HG03342 (cell line): ENCODE data around the gene HOXA1.

Experiments
- ATAC-seq: cut with Tn5 transposase; IDR thresholded peaks from one replicate; pipeline ENCODE4 v1.9.1; 2021; ENCODE audit warnings: mild to moderate bottlenecking, moderate library complexity; ENCODE audit not compliant: unreplicated experiment

The HOXA1 gene

GRCh38 chr7:27095897-27096767 is at the start of gene HOXA1:
HOXA1 (minus strand) TSS chr7:27096000; CDS start chr7:27095912, 88 bp downstream.
- ATAC-seq = peak; percentile 85

GRCh38 chr7:27145165-27145913 is 49.5 kb upstream of the HOXA1 start:
- ATAC-seq = no peak

DNA sequence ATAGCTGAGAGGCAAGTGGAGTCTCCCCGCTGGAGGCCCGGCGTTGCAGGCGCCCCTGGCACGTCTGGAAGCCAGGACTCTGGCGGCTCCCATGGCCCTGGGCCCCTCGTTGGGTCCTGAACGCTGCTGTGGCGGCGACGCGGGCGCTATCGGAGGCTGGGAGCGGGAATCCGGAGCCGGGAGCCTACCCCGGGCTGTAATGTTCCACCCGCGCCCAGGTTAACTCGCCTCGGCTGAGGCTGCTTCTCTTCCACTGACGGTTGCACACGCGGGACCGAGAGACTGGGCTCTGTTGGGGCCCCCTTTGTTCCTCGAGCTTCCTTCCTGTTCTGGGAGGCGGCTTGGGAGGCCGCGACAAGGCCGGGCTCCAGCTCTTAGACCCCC is 49.0 kb upstream of the HOXA1 start:
- ATAC-seq = no peak

DNA sequence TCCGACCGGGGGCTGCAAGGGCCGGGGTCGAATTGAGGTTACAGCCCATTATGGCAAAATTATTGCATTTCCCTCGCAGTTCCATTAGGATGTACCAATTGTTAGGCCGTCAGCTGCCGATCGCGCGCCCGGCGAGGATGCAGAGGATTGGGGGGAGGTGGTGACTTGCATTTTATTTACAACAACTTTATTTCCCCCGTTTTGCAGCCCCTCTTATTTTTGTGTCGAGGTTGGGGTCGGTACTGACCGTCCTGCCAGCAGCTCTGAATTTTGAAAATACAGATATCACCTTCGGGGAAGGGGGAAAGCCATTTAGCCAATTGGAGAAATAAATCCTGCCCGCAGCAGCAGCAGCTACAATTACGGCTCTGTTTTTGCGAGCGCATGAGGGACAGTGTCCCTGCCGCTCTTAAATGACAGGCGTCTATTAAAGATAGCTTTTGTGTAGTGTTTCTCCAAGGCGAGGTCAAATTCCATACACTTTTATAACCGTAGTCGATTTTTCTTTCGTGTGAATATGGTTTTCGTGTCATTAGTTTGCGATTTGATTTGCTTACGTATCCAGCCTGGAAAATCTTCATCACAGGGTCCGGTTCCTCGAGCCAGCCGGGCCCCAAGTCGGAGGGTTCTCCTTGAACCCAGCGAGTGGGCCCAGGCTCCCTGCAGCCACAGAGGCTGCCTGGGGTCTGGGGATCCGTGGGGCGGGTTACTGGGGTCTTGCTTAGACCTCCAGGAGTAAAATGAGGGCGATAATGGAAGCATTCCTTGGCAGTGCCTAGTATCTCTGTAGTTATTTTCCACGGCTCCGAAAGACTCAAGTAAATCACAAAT is 48.4 kb upstream of the HOXA1 start:
- ATAC-seq = no peak

DNA sequence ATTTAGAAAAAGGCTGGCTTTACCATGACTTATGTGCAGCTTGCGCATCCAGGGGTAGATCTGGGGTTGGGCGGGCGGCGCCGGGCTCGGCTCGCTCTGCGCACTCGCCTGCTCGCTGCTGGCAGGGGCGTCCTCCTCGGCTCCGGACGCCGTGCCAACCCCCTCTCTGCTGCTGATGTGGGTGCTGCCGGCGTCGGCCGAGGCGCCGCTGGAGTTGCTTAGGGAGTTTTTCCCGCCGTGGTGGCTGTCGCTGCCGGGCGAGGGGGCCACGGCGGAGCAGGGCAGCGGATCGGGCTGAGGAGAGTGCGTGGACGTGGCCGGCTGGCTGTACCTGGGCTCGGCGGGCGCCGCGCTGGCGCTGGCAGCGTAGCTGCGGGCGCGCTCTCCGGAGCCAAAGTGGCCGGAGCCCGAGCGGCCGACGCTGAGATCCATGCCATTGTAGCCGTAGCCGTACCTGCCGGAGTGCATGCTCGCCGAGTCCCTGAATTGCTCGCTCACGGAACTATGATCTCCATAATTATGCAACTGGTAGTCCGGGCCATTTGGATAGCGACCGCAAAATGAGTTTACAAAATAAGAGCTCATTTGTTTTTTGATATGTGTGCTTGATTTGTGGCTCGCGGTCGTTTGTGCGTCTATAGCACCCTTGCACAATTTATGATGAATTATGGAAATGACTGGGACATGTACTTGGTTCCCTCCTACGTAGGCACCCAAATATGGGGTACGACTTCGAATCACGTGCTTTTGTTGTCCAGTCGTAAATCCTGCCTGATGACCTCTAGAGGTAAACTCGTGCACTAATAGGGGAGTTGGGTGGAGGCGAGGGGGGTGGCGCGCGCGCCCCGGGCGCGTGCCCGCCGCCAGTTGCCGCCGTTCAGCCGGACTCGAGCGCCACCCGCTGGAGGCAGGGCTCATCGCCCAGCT is 47.5 kb upstream of the HOXA1 start, which contains the start of gene HOXA5:
Gene HOXA5, minus strand, starts transcription at position 659 of the 927 bp plus-strand sequence. Its CDS starts 74 bp downstream, at position 585.
- ATAC-seq = no peak

DNA sequence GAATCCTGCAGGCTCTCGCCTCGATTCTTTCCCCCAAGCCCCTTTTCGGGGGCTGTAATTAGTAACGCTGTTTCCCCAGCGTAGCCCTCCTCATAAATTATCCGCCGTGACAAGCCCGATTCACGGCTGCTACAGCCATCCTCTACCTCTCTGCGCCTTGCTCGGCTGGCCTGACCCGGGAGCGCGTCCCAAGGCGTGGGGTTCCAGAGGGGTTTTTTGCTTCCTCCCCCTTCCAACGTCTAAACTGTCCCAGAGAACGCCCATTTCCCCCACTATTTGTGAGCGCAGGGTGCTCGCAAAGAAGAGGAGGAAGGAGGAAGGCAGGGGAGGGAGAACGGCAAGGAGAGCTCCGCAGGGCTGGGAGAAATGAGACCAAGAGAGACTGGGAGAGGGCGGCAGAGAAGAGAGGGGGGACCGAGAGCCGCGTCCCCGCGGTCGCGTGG is 46.8 kb upstream of the HOXA1 start:
- no peak for ATAC-seq

- no peak for ATAC-seq
These were observed 46.3 kb upstream of the HOXA1 start for GRCh38 chr7:27141923-27142579.

DNA sequence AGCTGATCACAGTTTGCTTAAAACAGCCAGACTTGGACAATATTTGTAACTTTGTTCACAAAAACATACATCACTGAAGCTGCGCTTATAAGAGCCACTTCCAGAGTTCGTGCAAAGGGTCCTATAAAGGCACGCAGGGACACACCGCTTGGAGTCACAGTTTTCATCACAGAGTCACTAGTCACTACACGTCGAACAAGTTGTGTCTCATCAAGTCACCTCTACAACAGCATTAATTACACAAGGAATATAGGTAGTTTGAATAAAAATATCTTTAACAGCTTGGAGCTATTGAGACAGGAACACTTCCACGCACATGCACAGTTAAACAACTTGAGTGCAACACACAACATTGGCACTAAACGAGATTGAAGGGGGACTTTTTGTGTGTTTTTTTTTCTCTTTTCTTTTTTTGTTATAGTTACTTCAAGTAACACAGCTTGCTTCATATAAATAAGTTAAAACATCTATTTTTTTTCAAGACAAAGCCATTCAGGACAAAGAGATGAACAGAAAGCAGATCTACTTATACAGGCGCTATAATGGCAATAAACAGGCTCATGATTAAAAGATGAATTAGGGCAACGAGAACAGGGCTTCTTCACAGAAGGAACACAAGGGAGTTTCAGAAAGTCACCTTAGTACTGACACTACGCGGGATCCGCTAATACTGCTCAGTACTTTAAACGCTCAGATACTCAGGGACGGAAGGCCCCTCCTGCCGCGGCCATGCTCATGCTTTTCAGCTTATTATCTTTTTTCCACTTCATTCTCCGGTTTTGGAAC is 45.5 kb upstream of the HOXA1 start:
- no peak for ATAC-seq

- ATAC-seq = no peak
These were observed 44.5 kb upstream of the HOXA1 start for GRCh38 chr7:27140126-27140857.

DNA sequence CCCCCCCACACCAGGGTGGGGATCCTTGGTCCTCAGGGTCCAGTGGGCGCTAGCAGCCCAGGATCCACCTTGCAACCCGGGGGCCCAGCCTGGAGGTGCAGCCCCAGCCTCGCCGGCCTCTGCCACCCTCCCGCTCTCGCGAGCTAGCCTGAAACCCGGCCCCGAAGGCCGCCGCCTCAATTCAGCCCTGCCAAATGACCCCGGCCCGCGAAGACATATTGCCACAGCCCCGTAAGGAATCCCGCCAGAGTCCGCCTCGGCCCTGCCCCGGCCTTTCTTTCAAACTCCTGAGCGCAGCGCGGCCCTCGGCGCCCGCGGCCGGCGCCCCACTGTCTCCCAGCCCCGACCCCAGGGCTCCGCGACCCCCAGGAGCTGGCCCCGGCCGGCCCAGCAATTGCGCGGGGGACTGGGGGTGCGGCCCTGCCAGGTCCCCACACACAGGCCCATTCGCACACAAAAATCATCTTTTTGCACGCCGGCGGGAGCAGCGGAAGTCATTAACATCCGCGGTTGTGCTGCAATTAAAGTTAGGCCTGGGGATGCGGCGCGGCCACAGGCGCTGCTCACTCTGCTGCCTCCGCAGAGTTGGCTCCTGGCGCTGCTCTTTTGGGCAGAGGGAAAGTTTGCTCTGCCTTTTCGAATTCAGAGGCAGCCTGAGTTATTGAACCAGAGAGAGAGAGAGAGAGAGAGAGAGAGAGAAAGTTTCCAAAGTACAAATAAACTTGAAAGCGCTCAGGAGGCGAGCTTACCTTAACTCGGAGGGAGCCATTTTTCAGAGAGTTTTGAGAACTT is 43.7 kb upstream of the HOXA1 start:
- no peak for ATAC-seq

- ATAC-seq = no peak
These were observed 43.2 kb upstream of the HOXA1 start for GRCh38 chr7:27138985-27139333.

- ATAC-seq = no peak
These were observed 42.7 kb upstream of the HOXA1 start for GRCh38 chr7:27138472-27138871.

DNA sequence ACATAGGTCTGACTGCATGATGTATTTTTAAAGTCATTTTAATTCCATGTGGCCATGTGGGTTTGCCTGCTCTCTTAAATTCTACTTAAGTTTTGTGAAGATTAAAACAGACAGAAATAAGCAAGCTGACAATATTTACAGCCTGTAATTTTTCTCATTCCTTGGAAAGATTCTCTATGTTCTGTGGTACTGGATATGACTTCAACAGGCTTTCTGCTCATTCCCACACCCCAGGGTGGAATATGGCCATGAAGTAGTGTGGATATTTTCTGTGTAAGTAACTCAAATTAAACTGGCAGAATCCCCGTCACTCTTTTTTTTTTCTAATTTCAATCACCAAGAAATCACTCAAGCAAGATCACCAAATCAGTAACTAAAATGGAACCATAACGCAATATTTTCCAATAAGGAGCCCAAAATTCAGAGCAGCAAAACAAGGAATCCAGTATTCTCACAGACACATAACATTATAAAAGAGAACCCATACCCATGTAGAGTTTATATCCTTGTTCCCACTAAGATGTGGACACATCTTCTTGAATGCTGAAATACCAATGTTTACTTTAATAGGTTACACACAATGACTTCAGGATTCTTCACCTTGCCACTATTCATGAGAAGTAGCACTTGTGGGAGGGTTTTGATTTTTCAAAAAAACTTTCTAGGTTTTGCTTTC is 42.0 kb upstream of the HOXA1 start:
- ATAC-seq = no peak

GRCh38 chr7:27134392-27134791 is 38.6 kb upstream of the HOXA1 start:
- ATAC-seq = no peak

DNA sequence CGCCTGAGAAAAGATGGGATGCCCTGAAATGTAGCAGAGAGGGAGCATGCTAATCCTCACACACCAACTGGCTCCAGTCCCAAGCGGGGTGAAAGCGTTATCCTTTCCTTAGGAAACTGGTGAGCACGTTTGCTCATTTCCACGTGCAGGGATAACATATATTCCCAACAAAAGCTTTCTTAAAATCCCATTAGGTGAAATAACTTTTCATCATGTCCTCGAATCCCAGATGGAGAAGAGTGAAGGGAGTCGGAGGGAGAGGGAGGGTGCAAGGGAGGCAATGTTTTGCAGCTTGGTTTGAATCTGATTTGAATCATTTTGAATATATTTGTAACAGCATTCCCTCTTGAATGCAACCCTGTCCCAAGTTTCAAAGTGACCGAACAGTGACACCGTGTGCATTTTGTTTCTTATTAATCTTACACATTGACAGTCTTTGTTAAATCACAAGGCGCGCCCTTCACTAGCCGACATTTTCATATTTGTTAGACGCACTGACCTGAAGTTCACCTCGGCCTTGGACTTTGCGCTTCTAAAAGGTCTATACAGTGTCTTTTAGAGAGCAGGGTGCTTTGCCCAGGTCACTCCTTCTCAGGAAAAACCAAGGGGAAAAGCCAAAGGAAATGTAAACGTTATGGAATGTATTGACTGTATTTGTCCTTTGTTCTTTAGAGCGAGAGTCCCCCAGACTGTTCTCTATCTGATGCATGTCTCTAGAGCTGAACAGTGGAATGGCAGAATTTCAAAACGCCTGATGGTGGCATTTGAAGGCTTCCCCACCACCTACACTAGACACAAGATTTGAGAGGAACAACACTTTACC is 37.8 kb upstream of the HOXA1 start:
- no peak for ATAC-seq

- no peak for ATAC-seq
These were observed 37.2 kb upstream of the HOXA1 start for GRCh38 chr7:27132978-27133377.
